Activated CD4-positive, alpha-beta T cell treated with anti-CD3 and anti-CD28 coated beads, Interleukin-2, amount 50 U/mL, for 4 hours (primary cell): ENCODE results near the gene FSTL4.

ENCODE experiments used
- DNase-seq, 2 experiments: peaks; one replicate each; pipeline ENCODE4 v3.0.0-alpha.2; 2020

The FSTL4 gene

DNA sequence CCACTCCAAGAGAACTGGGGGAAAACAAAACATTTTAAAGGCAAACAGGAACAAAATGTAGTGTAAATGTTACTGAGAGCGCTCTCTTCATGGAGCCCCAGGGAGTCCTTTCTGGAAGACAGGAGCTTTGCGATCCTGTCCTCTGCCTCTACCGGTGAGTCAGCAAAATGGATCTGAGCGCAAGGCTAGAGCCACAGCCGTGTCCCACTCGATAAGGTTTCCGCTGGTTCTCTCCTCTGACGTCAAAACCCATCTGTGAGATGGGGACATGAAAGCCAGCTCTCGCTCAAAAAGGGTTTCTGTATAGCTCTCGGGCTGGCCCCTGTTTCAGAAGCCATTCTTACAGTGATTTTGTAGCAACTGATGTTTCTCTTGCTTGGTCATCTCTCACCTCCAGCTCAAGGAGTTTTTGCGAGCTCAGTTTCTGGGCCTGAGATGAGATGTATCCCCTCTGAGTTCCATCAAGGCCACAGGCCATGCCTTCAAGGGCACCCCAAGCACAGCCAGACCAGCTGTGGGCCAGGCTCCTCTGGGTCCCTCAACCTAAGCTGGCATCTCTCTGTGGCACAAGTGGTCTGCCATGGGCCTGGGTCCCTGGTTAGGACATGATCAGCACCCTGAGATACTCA lies 101.6 kb downstream of the FSTL4 start:
- no peak for DNase-seq

DNA sequence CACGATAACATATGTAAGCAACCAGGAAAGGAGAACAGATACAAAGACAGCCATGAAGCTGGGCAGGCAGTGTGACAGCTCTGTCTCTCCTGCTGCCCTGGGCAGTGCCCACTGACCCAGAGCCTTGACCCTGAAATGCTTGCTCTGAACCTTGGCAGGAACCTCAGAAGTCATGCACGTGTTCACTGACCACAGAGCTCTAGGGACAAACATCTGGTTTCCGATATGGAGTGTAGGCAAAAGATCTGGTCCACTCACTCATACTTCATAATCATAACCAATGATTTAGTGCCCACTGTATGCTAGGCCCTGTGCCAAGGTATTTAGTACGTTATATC lies 102.6 kb downstream of the FSTL4 start:
- no peak for DNase-seq

DNA sequence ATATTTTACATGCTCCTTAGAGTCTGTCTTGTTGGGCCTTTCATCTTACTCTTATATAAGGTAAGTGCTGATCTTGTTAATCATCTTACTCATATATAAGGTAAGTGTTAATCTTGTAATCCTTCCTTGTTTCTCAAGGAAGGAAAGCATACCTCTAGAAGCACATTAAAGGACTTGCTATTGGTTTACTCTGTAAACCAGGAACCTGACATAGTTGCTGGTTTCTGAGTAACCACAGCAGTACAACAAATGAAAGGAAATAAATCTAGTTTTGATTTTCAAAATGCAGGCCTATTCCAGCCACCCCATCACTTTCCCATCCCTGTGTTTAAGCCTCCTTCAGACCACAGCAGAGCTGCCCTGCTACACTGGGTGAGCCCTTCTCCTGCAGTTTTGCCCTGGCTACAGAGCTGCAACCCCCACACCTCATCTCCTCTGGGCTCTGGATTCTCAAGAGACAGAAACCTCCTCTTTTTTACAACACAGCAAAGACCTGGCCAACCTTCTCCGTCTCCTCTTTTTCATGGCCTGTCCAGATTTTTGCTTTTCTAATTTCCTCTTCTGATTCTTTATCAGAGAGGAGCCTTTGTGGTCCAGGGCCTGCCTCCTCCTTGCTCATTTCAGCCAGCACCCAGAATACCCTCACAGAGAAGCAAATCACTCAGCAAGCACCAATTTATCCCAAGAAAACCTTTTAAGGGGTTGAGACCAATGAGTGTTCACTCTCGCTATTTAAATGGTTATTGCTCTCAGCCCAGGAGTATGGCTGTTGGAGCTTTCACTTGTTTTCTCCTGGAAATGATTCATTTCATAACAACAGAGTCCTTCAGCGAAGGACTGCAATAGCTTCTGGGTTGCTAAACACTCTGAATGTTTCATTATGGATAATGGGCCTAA lies 103.2 kb downstream of the FSTL4 start:
- no peak for DNase-seq

DNA sequence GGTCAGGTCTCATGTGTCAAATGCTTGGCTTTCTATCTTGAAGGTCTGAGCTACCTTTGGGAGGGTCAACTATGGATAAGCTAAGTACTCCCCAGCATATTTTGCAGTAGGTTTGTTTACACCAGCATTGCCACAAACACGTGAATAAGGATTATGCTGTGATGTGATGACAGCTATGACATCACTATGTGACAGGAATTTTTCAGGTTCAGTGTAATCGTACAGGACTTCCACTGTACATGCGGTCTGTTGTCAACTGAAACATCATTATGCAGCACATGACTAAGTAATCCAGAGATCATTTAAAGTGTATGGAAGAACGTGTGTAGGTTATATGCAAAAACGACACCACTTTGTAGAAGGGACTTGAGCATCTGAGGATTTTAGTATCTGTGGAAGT lies 104.0 kb downstream of the FSTL4 start:
- no peak for DNase-seq

DNA sequence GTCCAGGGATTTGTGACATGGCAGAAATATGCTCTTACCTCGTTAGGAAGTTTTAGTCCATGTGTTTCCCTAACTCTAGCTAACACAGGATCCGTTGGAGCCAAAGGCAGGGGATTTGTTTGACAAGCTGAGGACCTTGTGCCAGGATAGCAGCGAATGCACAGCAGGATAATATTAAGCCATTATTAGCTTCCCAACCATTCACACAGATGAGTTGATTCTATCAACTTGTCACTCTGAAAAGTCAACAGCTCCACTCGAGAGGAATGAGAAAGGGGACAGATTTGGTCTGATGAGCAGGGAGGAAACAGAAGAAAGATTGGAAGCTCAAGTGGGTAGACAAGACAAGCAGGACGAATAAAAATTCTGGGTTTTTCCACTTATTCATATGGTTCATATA lies 106.2 kb downstream of the FSTL4 start:
- DNase-seq, result no peak

DNA sequence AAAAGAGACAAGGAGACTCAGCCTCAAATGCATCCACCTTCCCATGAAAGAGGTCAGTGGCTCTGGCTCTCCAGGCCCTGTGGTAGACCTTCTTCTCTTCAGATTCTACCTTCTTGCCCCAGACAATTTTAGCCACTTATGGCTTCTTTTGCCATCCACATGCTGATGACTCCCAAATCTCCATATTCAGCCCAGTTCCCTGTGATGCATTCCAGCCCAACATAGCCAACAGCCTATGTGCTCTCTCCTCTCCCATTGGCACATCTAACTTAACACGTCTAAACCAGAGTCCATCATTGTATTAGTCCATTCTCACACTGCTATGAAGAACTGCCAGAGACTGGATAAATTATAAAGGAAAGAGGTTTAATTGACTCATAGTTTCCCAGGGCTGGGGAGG lies 108.8 kb downstream of the FSTL4 start:
- no peak for DNase-seq

DNA sequence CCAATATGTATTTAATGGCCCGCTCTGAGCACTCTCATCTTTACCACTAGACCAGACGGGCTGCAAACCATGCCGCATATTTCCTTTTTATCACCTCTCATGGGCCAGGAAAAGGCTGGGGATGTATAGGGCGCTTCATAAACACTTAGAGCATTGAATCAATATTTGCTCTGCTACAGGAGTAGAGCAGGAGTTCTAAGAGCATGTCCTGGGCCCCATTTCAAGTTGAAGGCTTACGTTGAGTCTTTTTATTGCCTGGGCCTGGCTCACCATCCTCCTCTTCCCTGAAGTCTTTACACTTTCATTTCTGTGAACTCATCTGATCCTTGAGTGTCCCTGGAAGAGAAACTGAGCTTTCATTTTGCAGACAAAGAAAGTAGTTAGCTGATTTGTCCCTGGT lies 112.4 kb downstream of the FSTL4 start:
- no peak for DNase-seq

DNA sequence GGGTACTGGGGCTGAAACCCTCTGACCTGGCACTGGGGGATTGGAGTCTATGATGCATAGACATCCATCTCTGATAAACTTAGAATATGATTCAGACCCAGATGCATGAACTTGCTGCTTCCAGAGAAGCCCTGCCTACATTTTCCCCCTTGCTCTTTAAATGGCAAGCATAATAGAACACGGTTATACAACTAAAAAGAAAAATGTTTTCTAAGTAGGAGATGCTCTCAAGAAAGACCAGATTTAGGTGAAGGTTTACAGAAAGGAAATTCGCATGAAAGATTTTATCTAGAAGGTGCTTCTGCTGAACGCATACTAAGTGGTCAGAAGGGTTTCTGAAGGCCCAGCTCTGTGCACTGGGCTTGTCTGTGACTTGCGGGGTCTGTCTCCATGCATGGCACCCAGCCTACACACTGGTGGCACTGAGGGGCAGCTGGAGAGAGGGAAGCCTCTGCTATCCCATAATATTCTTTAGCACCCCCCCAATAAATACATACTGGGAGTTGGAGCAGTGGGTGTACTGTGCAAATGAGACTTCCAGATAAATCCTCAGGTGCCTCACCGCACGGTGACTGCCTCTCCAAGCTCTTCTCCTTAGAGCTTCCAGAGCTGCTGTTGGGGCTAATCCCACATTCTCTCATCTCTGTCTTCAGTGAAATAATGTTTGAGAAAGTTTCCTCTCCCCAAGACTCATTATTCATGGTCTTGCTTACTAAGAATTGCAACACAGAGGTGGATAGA lies 114.6 kb downstream of the FSTL4 start:
- DNase-seq, result no peak

DNA sequence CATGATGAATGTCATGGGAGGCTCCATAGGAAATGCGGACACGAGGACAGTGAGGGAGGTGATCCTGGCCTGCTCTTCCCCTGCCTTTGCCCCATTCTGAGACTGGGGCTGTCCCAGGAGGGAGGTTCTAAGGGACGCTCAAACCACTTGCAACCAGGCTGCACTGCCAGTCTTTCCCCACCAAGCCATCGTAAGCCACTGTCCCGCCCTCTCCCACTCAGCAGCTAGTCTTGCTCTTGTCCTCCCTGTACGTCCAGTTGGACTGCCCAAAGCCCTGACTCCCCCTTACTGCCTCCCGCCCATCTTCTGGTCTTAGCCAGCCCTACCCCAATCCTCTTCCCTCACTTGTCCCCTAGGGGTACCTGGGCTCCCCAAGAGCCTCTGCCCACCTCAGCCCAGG lies 115.7 kb downstream of the FSTL4 start:
- no peak for DNase-seq

DNA sequence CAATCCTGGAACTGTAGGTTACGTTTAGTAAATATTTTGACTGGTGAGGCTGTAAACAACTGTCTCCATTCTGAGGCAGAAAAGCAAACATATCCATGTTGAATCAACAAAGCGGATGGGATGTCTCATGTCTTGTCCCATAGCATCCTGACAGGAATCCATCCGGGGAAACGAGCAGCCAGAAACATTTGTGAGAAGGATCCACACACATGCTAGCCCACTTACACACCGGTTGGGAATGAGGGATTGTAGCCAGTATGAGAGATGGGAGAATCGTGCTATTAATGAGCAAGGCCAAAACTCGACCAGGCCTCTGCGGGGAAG lies 117.5 kb downstream of the FSTL4 start:
- DNase-seq, result no peak

DNA sequence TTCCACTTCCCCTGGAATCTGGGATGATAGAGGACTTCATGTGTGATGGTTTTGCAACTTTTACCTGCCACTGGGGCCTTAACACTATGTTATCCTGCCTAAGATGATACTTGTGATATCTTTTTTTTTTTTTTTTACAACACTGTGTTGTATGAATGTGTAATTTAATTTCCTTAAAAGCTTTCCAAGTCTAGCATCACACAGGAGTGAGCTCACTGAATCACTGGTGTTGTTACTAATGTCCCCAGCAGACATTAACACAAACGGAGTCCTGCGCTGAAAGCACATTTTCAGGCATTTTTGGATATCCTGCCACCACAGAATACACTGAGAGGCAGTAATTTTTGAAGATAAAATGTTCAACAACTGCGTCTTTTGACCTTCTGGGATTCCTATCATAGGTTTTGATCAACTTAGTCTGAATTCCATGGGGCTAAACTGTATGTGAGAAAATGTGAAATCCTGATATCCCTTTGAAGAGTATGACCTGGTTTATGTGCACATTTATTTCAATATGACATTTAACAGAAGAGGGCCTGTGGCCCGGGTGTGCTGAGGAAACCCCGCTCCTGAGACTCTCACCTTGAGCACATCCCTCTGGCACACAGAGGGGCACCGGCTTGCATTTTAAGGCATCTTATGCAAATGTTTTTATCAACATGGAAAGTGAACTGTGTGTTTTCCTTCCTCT lies 118.0 kb downstream of the FSTL4 start:
- no peak for DNase-seq

DNA sequence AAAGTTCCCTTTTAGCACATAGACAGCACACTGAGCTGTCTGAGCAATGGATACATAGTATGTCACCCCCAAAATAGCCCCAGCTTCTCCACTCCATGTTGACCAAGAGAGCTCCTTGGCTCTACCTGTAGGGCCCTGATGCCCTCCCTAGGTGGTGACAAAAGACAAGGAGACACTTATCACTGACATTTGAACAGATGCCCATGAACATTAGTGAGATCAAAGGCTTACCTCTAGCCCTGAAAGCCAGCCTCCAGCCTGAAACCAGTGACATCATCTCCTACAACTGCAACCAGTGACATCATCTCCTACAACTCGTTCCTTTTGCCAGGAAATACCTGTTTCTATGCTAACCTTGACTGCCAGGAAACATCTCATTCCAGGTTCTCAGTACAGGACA lies 122.7 kb downstream of the FSTL4 start:
- DNase-seq, result no peak

DNA sequence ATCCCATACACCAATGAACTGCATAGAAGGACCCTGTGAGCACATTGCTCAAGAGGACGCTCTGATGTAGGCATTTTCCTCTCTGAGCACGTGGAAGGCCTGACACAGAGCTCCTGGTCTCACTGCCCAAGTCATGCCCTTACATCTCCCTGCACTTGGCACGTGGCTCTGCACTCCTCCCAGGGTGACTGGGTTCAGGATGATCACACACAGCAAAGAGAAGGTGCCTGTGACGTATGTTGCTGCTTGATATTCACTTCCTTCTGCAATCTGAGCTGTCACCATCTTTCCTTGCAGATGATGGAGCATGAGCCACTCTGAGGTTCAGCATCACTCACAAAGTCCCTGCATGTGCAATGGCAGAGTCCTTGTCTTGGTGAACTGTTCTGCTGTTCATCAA lies 125.2 kb downstream of the FSTL4 start:
- no peak for DNase-seq

DNA sequence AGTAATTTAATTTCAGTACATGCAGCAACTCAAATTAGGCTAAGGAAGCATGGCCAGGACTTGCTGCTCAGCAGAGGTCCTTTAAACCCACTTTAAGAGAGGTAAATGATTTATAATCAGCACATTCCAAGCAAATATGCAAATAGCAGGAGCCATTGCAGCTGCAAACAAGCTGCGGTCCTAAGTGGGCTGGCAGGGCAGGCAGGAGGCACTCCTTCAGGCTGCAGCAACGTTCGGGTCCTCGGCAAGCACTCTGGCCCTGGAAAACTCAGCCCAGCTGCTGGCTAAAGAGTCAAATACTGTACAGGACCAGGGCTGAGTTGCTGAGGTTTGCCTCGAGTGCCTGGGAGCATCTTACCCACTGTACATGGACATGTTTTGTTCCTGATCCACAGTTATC lies 126.9 kb downstream of the FSTL4 start:
- no peak for DNase-seq

DNA sequence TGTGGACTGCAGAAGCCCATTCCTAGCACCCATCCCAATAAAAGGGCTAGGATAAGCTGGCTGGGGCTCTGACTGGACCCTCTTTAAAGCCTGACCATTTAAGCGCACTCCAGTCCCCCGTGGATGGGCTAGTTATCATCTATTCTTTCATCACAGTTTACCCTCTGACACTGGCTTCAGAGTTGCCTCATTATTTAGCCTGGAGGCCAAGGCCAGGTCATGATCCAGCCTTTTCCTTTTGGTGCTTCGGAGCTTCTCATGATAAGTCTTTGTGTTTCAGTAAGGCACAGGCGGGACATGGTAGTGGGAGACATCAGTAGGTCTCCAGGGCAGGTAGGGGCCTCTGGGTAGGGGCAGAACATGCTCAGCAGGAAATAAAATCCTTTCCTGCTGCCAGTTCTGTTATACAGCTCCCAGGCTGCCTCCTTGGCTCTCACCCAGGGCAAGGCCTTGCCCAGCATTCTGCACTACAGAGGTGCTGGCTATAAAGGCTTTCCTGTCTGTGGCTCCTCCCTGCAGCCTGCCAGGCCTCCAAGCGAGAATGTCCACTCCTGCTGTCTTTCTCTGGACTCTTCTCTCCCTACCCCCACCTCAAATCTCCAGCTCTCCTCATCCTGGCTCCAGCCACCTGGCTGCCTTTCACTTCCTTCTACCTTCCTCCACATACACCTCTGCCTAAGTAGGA lies 128.8 kb downstream of the FSTL4 start:
- no peak for DNase-seq

DNA sequence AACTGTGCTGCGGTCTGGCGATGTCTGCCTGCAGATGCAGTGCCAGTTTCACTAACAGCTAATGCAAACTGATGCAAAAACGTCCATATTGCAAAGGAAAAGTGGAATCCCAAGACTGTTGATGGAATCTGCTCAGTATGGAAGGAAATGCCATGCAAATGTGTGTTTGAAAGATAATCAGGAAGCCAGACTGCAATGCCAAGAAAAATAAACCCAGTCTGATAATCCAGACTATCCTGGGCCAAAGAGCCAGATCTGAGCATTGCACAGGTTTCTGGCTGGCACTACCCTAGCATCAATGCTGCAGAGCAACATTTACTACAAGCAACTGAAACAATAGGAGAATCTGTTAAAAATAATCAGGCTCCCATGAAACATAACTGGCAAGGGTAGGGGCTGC lies 130.3 kb downstream of the FSTL4 start:
- DNase-seq, result no peak

DNA sequence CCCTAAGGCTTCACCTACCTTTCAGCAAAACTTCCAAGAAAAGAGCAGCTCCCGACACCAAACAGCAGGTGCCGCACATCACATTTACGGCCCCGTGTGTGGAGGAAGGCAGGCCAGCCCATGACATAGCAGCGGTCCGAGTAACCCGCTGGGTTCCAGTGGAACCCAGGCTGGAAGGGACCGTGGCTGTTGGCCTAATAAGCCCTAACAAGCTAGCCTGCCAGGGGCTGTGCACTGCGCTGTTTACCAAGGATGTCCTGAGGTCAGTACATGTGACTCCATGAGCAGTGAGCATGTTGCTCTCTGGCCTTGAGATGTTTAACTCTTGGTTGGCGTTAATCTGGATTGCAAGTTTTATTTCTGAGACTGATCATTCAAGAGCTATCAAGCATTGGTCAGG lies 131.5 kb downstream of the FSTL4 start:
- DNase-seq, result no peak

DNA sequence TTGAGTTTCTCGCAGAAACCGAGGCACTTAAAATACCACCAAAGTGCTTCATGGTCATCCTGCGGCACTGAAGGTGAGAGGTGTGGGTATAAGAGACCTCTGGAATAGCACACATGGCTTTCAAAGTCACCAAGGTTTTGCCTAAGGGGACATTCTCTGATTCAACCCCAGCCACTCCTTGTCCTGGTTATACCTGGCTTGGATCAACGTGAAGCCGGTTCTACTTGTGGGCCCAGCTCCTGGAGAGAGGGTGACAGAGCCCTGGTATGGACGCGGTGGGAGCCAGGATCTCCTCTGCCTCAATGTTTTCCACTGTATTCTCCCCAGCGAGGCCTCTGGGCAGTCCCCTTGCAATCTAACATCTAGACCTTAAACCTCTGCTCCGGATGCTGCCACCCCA lies 132.0 kb downstream of the FSTL4 start:
- no peak for DNase-seq

DNA sequence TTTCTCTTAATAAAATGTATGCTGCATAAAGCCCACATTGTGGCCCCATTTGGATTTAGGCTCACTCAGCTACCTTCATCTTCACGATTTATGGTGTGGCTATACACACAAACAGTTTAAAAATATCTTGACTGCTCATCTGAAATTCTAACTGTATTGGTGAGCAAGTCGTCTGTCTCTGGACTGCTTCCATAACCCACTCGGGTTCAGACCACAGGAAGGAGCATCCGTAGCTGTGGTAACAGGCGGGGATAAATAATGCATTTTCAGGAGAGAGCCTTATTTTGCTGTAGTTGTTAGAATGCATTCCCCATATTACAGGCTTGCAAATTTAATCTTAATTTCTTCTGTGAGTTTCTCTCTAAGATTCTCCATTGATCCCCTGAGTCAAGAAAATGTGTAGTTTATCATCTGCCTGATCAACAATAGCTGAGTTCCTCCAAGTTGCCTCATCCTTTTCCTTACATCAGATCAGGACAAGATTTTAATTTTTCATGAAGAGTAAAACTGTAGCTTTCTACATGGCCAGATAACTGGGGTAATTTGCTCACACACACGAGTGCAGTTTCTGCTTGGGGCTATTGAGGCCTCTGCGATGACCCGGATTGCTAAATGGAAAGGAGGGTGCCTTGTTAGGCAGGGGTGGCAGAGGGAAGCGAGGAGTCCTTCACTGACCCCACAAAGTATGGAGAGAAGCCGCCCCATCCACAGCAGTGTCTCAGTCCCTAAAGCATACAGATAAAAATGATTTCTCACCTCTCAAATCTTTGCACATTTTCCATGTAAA lies 133.9 kb downstream of the FSTL4 start:
- no peak for DNase-seq

DNA sequence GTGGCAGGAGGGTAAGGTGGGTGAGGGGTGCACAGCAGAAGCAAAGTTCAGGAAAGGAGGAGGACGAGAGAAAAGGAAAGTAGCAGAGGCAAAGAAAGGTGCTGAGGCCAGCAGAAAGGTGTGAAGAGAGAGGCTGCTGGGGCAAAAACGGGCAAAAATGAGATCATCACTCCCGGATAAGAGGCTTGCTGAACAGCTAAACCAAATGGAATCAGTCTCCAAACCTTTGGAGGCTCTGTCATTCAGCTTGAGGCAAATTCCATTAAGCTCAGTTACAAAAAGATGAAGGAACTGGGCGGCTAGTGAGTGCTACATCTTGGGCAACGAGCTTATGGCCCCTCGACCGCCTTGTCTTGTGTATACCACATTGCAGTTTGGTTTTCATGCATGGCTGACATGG lies 136.4 kb downstream of the FSTL4 start:
- no peak for DNase-seq

DNA sequence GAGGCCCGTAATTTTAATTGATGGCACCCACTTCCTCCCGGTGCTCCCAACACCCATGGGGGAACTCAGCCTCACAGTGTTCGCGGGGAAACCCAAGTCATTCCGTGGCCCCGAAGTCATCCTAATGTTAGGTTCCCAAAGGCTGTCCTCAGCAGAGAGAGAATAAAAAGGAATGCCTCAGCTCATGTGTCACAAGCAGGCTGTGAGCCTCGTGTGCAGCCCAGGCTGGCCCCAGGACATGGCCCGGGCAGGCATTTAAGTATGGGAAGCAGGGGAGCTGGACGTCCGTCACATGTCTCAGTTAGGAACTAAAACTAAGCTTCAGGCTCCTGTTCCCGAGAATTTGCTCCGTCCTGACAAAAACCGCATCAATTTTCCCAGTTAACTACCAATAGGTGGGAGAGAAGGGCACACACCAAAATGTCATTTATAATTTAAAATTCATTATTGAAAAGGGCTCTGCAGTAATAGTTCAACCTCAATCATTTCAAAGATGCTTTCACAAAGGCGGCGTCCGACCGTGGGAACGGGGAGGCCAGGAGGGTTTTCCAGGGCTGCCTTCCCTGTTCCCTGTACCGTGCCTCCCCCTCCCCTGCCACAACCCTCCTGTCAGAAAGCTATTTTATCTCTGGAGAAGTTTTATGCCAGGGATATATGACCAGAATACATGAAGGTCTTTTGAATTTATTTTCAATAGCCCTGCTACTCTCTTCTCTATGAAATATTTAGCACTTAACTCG lies 137.3 kb downstream of the FSTL4 start:
- DNase-seq, result no peak

DNA sequence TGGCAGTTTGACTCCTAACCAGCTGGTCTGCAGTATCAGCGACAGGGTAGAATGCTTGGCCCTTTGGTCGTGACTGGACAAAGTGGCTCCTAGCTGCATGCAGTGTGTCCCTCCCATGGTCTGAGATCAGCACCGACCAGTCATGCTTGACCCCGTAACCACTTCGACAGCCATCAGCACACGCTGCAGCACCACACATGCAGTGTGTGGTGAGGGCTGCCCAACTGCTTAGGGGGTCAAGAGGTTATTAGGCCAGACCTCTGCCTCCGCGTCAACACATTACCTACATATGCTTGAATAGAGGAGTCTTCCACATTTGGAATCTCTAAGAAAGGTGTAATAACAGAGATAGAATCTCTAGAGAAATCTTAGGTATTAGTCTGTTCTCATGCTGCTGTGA lies 139.1 kb downstream of the FSTL4 start:
- no peak for DNase-seq
